SU-DHL-6 (cell line): ENCODE data around the gene NEURL1B.

Source experiments
- EZH2phosphoT487 ChIP-seq: fragments of 200-600 bp; sonication (generic), shearing (Covaris generic); conservative IDR thresholded peaks from 2 replicates; pipeline ENCODE4 v1.6.1; 2018; ENCODE audit warnings: mild to moderate bottlenecking, antibody characterized with exemption, low read length, moderate library complexity, mixed read lengths
- TF ChIP-seq, protein P1 (sequence below): fragments of 200-600 bp; sonication (generic); IDR thresholded peaks from one replicate; pipeline ENCODE4 v1.5.1; 2017; ENCODE audit warnings: antibody characterized with exemption, mild to moderate bottlenecking, low read length, moderate library complexity; ENCODE audit not compliant: insufficient read depth, poor library complexity, severe bottlenecking

DNA sequence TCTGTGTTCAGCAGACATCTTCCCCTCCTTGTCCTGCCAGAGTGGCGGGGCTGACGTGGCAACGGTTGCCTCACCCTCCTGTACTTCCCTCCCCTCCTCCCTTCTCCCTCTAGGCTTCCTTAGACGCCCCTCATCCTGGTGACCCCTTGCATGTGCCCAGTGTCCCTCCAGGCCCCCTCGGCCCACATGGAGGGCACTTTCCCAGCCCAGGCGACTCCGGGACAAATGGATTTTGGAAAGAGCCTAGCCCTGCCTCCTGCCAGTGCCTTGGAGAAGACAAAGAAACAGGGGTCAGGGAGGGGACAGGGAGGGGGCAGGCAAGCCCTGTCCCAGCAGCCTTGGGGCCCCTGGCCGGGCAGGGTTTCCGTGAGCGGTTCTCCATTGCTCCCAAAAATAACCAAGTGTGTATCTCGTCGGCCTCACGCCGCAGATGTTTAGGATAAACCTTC is 38.3 kb upstream of the NEURL1B start:
- TF ChIP-seq, protein P1, sequence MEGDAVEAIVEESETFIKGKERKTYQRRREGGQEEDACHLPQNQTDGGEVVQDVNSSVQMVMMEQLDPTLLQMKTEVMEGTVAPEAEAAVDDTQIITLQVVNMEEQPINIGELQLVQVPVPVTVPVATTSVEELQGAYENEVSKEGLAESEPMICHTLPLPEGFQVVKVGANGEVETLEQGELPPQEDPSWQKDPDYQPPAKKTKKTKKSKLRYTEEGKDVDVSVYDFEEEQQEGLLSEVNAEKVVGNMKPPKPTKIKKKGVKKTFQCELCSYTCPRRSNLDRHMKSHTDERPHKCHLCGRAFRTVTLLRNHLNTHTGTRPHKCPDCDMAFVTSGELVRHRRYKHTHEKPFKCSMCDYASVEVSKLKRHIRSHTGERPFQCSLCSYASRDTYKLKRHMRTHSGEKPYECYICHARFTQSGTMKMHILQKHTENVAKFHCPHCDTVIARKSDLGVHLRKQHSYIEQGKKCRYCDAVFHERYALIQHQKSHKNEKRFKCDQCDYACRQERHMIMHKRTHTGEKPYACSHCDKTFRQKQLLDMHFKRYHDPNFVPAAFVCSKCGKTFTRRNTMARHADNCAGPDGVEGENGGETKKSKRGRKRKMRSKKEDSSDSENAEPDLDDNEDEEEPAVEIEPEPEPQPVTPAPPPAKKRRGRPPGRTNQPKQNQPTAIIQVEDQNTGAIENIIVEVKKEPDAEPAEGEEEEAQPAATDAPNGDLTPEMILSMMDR: no peak
- no peak for TF ChIP-seq EZH2phosphoT487
